ENCODE results near the gene PBRM1. TPM values are rescaled to one million over a fixed set of nuclear protein-coding genes. Genes with fewer than 3 reads are reported as not detected.

The PBRM1 gene
- total RNA-seq, 1 experiment from 2014 or later = 74.2 TPM

DNA sequence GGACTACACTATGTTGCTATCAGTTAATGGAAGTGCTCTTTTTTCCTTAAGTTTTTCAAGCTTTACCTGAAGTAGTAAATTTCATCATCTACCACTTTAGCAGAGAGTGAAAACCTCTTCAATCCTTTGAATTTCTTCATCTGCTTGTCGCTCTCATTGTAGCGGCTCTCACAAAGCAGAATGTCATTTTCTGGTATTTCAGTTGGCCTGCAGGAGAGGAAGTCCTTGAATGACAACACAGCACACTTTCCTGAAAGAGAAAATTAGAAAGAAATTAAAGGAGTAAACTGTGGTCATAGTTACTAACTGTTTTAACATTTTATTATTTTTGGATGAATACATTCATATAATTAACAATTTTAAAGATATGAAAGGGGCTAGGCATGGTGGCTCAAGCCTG lies 121.7 kb downstream of the PBRM1 start:
- Histone ChIP-seq H3K14ac (ENCODE audit: insufficient read depth, low read length) (no peak overlapping the region), H3K23ac (ENCODE audit: insufficient read length, low read depth, low read length) (no peak overlapping the region), H2BK120ac (ENCODE audit: low read depth, low read length, poor library complexity, severe bottlenecking) (no peak overlapping the region), H3K4me2 (ENCODE audit: insufficient read depth, insufficient read length, low read length) (no peak overlapping the region), H3K18ac (ENCODE audit: insufficient read length, low read depth, low read length) (no peak overlapping the region), H3K79me2 (ENCODE audit: insufficient read depth, low read length) (no peaks in the 10 kb centered on the region), H4K91ac (ENCODE audit: insufficient read length, low read depth, low read length) (no peak overlapping the region), H3K23me2 (ENCODE audit: insufficient read length, low read depth, low read length, poor library complexity, severe bottlenecking) (no peaks in the 10 kb centered on the region), H3K79me1 (ENCODE audit: insufficient read depth, low read depth, low read length, poor library complexity, severe bottlenecking) (no peaks in the 10 kb centered on the region), H3T11ph (ENCODE audit: low read length) (no peak overlapping the region), H2BK15ac (ENCODE audit: low read depth, low read length) (no peak overlapping the region), H3K27me3 (ENCODE audit: insufficient read depth, low read length) (no peaks in the 10 kb centered on the region), H3K4me1 (ENCODE audit: insufficient read depth, low read length) (no peaks in the 10 kb centered on the region), H4K5ac (ENCODE audit: insufficient read length, low read depth, low read length) (no peak overlapping the region), H4K8ac (replicated peaks; ENCODE audit: insufficient read length, low read depth, low read length) (no peak overlapping the region), H3K27ac (ENCODE audit: insufficient read length, low read depth, low read length) (no peak overlapping the region), H2AFZ (ENCODE audit: low read length) (no peak overlapping the region), H2AK5ac (ENCODE audit: insufficient read length, low read length) (no peak overlapping the region), H2BK20ac (ENCODE audit: low read depth, low read length, poor library complexity, severe bottlenecking) (no peak overlapping the region), H3K9ac (ENCODE audit: extremely low read depth, insufficient read length, low read length) (no peak overlapping the region), H4K20me1 (ENCODE audit: control insufficient read depth, insufficient read depth, insufficient read length) (no peaks in the 10 kb centered on the region), H3K4ac (ENCODE audit: low read depth, low read length) (no peak overlapping the region), H2BK12ac (ENCODE audit: insufficient read length, low read depth, low read length) (no peak overlapping the region), H2BK5ac (ENCODE audit: insufficient read length, low read length) (no peak overlapping the region), H3K56ac (ENCODE audit: insufficient read length, low read depth, low read length) (no peak overlapping the region), H3K9me3 (ENCODE audit: control insufficient read depth, low read depth, low read length) (no peaks in the 10 kb centered on the region)
- Mint-ChIP-seq H3K9me3 (no peaks in the 10 kb centered on the region), H3K36me3 (ENCODE audit: insufficient read depth in 1 of 3, low read depth in 3 of 3) (peaks cover 12 to 51% (median 51%) of the 10 kb centered on the region in 3 experiments; a peak in 6 of 7 replicates), H3K27ac (no peak overlapping the region), H3K4me1 (no peaks in the 10 kb centered on the region), H3K27me3 (ENCODE audit: low read depth) (no peaks in the 10 kb centered on the region), H3K4me3 (no peak overlapping the region)
- TF ChIP-seq, protein P1, sequence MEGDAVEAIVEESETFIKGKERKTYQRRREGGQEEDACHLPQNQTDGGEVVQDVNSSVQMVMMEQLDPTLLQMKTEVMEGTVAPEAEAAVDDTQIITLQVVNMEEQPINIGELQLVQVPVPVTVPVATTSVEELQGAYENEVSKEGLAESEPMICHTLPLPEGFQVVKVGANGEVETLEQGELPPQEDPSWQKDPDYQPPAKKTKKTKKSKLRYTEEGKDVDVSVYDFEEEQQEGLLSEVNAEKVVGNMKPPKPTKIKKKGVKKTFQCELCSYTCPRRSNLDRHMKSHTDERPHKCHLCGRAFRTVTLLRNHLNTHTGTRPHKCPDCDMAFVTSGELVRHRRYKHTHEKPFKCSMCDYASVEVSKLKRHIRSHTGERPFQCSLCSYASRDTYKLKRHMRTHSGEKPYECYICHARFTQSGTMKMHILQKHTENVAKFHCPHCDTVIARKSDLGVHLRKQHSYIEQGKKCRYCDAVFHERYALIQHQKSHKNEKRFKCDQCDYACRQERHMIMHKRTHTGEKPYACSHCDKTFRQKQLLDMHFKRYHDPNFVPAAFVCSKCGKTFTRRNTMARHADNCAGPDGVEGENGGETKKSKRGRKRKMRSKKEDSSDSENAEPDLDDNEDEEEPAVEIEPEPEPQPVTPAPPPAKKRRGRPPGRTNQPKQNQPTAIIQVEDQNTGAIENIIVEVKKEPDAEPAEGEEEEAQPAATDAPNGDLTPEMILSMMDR (conservative IDR thresholded peaks at IDR 0.05) = no peak
- no peak for DNase-seq
- no CpG with 5 or more reads among the region's 2 CpGs for WGBS (ENCODE audit: extremely low coverage, insufficient read length, low lambda C conversion rate)

Measured in H9 (cell line).